Measurements from ENCODE around the gene PUM2.

The PUM2 gene

GRCh38 chr2:20213651-20214565 lies 136.7 kb downstream of the PUM2 start:
- DNase-seq, result no peak

GRCh38 chr2:20212871-20213503 lies 137.7 kb downstream of the PUM2 start:
- DNase-seq, result no peak

DNA sequence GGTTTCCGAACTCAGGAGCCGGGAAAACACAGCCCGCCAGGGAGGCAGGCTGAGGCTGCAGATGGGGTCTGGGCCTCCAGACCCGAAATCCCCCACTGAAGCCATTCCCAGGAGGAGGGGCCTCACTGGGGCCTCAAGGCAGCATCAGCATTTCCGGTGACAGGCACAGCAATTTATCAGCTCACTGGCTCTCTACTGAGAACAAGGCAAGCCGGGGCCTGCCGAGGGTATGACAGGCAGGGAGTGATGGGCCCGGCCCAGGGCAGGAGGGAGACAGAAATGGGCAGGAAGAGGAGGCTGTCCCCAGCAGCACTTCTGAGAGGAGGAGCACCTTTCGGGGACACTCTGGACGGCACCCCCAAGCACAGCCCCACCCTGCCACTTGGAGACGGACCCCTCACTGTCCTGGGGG lies 138.2 kb downstream of the PUM2 start:
- DNase-seq, result peak; percentile 73

DNA sequence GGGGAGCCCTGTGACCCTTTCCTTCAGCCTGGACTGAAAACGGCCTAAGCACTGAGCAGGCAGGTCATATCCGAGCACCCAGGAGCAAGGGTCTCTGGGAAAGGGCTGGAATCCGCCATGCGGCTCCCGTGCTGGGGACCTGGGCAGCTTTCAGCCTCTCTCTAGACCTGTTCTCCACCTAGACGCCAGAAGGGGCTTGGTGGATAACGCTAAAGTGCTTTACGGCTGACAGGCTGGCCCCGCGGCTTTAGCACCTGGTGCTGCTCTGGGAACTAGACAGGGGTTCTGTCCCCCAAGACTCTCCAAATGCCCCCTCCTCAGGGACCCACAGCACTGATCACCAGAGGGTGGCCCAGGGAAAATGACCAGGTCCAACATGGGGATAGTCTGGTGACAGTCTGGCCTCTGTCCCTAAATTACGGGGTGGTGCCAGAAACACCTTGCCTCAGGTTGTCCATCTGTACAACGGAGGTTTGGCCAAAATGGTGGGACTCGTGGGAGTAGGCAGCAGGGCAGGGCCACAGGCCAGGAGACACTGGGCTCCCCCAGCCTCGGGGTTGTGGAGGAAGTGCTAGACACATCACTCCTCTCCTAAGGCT lies 138.7 kb downstream of the PUM2 start:
- DNase-seq, result no peak

DNA sequence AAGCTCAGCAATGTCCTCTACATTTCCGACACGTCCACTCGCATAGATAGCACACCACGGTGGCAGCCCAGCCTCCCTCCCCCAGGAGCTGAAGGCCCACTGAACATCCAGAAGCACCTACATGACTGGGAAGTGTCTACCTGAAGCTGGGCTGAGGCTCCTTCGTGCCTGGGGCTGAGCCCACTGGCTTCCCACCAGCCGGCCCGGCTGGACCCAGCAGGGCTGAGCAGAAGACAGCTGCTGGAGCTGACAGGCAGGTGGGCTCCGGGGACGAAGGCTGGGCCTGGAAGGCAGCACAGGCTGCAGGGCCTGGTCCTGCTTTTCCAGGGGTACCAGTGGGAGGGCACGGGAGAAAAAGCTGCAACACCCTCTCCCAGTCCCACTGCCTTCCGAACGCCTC lies 139.2 kb downstream of the PUM2 start:
- no peak for DNase-seq

GRCh38 chr2:20210462-20210861 lies 140.2 kb downstream of the PUM2 start:
- DNase-seq, result no peak

DNA sequence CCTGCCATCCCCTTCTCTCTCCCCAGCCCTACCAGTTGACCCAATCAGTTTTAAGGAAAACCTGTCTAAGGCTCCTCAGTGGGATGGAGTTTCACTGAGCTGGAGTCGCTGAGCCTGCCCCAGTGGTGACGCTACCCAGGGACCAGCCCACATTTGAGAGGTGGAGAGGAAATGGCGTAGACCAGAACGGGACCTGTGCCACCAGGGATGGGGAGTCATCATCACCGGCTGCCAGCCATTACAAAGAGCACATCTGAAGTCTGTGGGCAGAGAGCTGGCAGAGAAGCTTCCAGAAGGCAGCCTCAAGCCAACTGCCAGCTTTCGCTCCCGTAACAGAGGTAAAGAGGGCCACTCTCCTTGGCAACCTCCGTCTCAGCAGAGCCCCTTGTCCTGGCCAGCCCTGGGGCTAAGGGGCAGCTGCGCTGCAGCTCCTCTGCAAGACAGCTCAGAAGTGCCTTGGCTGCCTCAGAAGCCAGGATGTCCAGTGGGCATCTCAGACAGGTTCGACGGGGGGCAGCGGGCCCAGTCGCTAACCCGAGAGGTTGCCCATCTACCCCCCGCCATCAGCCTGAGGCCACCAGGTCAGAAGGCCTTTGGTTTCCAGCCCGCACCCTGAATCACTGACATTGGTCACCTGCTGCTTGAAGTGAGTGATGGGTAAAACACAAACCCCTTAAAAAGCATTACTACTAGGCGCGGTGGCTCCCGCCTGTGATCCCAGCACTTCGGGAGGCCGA lies 141.1 kb downstream of the PUM2 start:
- DNase-seq, result no peak

DNA sequence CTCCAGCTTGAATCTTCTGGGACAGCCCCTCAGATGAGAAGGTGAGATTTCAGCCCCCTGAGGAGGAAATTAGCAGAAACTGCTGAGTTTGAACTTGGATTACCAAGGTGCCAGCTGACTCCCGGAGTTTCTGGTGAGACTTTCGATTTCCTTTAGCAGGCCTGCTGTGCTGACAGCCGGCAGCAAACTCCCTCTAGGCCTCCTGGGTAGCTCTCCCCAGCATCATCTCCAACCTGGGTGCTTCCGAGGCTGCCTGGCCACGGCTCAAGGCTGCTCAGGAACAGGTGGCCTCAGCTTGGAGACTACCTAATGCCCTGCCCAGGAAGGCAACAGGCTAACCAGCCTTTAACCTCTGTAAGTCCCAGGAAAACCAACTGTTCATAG lies 142.2 kb downstream of the PUM2 start:
- no peak for DNase-seq

- no peak for DNase-seq
Observed at GRCh38 chr2:20207051-20207450, 143.6 kb downstream of the PUM2 start.

DNA sequence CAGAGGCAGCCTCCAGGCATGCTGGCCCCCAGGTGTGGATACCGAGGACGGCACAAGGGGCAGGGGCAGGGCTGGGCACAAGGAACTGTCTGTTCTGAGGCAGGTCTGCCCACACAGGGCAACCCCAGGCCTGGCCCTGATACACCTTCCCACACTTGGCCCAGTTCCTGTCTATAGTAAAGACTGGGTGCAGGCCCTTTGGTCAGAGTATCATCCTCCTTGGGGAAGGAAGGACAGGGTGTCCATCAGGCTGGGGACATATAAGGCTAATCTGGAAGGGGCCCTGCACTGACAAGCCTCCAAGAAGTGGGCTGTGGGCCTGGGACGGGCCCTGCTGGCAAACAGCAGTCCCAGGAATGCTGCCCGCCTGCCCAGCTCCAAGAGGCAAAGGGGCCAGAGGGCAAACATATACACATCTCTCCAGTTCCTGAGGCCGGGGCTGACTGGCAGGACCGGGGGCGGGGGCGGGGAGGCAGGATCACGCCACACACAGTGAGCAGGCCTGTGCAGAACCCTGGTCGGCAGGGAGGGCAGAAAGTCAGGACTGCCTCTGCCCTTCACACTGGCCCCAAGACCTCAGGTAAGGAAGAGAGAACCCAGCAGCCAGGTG lies 144.6 kb downstream of the PUM2 start:
- no peak for DNase-seq

DNA sequence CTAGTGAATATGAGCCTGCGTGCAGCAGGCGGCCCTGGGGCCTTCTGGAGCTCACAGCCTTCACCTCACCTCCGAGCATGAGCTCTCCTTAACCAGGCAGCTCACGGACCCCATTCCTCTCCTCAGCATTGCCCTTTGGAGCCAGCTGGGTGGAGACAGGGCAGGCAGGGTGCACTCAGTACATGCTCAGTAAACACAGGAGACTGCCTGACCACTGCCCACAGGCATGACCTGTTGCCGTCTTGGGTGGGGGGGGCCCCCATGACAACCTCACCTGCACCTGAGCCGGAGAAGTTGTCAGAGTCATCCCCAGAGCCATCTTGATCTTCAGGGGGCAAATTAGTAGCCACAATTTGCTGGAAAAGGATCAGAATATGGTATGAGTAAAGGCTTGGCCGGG lies 145.6 kb downstream of the PUM2 start:
- no peak for DNase-seq

- no peak for DNase-seq
Observed at GRCh38 chr2:20203521-20204225, 147.0 kb downstream of the PUM2 start.

GRCh38 chr2:20203072-20203471 lies 147.6 kb downstream of the PUM2 start:
- DNase-seq, result no peak

- DNase-seq, result no peak
Observed at GRCh38 chr2:20201671-20202070, 149.0 kb downstream of the PUM2 start.

DNA sequence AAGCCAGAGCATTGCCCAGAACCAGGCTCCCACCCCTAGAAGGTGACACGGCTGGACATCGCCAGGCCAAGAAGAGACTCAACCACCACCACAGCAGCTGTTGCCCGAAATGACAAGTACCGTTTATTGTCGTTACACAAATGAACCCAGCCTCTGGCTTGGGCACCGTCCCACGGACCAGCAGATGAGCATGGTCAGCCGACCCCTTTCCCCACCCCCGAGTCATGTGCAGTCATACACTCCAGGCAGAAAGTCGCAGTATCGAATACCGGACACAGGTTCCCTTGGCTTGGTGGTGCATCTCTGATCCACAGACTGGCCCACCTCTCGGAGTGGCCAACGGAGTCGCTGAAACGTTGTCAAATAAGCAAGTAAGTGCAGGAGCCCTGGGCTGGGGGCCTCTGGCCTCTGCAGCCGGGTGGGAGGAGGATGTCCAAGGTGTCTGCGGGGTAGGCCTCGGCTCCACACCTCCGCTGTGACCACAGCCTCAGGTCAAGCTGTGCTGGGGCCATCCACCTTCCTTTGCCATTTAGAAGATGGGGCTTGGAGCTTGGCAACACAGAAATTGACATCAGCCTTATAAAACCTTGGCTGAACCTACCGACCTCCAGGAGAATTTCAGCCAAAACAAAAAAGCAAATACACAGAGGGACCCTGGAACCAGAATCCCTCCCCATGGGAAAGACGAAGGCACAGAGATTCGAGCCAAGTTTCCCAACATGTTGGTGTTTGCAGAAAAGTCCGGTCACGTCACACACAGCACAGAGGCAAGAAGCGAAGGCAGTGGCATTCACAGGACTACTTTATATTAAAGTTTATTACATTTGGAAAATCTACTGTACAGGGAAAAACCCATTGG lies 149.7 kb downstream of the PUM2 start:
- no peak for DNase-seq

GRCh38 chr2:20199633-20200270 lies 150.9 kb downstream of the PUM2 start:
- DNase-seq, result no peak

DNA sequence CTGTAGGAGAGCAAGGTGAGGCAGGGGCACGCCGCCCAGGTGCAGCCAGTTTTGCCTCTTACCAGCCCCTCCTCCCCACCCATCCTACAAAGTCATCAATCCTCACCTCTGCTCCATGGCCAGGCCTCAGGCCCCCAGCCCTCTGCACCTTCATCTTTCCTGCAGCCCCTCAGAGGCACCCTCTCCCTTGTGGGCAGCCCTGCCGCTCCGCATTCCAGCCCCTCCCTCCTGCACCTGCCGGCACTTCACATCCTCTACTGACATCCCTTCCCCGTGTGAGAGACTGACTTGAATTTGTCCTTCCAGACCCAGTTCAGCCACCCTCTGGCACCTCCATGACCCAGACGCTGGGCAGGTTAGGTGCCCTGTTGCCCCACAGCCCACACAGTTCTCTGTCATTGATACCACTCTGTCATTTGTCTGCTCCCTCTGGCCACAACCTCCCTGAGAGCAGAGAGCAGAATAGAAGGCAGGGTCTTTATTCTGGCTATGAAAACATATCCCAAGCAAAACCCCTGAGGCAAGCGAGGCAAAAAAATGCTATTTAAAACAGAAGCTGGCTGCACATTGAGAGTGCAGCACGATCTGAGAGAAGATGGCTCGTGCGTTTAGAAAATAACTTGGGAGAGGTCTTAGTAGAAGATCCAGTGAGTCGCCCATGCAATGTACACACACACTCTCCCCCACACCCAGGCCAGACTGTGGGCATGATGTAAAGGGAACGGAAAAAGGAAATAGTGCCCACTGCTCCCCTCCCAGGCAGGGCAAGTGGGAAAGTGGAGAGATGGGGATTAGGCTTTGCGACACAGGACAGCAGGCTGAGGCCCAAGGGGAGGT lies 151.6 kb downstream of the PUM2 start:
- no peak for DNase-seq
